HEK293 (cell line): ENCODE data around the gene TBX10.

Experiments used
- ATF2 ChIP-seq: fragments of 450-650 bp; formaldehyde crosslinking; IDR thresholded peaks from 2 replicates; pipeline ENCODE4 v1.5.1; 2016; ENCODE audit warnings: missing biosample characterization, missing genetic modification characterization, low read depth
- KLF10 ChIP-seq: fragments of 450-650 bp; IDR thresholded peaks from 2 replicates; pipeline ENCODE4 v1.5.1; 2018; ENCODE audit warnings: missing biosample characterization, mild to moderate bottlenecking, missing genetic modification characterization
- KLF16 ChIP-seq: fragments of 450-650 bp; formaldehyde crosslinking; IDR thresholded peaks from 2 replicates; pipeline ENCODE4 v1.5.1; 2017; ENCODE audit warnings: missing biosample characterization, missing genetic modification characterization
- YY1 ChIP-seq: fragments of 450-650 bp; formaldehyde crosslinking; IDR thresholded peaks from 2 replicates; pipeline ENCODE4 v1.5.1; 2018; ENCODE audit warnings: missing biosample characterization, missing genetic modification characterization
- ZBTB49 ChIP-seq: fragments of 450-650 bp; formaldehyde crosslinking; IDR thresholded peaks from 2 replicates; pipeline ENCODE4 v1.5.1; 2016; ENCODE audit warnings: missing biosample characterization, missing genetic modification characterization, low read depth
- ZBTB7A ChIP-seq: fragments of 450-650 bp; formaldehyde crosslinking; IDR thresholded peaks from 2 replicates; pipeline ENCODE4 v1.5.1; 2016; ENCODE audit warnings: low read depth, missing biosample characterization, missing genetic modification characterization
- ZNF146 ChIP-seq: fragments of 450-650 bp; formaldehyde crosslinking; IDR thresholded peaks from 2 replicates; pipeline ENCODE4 v1.5.1; 2016; ENCODE audit warnings: missing biosample characterization, missing genetic modification characterization
- ZNF248 ChIP-seq: fragments of 450-650 bp; formaldehyde crosslinking; IDR thresholded peaks from 2 replicates; pipeline ENCODE4 v1.5.1; 2017; ENCODE audit warnings: missing biosample characterization, missing genetic modification characterization
- ZNF416 ChIP-seq: fragments of 450-650 bp; formaldehyde crosslinking; IDR thresholded peaks from 2 replicates; pipeline ENCODE4 v1.5.1; 2016; ENCODE audit warnings: missing biosample characterization, missing genetic modification characterization
- ZNF580 ChIP-seq: fragments of 450-650 bp; formaldehyde crosslinking; IDR thresholded peaks from 2 replicates; pipeline ENCODE4 v1.5.1; 2016; ENCODE audit warnings: missing biosample characterization, missing genetic modification characterization
- ZNF843 ChIP-seq: fragments of 450-650 bp; formaldehyde crosslinking; IDR thresholded peaks from 2 replicates; pipeline ENCODE4 v1.5.1; 2016; ENCODE audit warnings: missing biosample characterization, missing genetic modification characterization
- TF ChIP-seq, protein P1 (sequence below): fragments of 450-650 bp; formaldehyde crosslinking; IDR thresholded peaks from 2 replicates; pipeline ENCODE4 v1.5.1; 2017; ENCODE audit warnings: missing biosample characterization, missing genetic modification characterization
- TF ChIP-seq, protein P2 (sequence below): fragments of 450-650 bp; formaldehyde crosslinking; IDR thresholded peaks from 2 replicates; pipeline ENCODE4 v1.5.1; 2016; ENCODE audit warnings: missing biosample characterization, missing genetic modification characterization

DNA sequence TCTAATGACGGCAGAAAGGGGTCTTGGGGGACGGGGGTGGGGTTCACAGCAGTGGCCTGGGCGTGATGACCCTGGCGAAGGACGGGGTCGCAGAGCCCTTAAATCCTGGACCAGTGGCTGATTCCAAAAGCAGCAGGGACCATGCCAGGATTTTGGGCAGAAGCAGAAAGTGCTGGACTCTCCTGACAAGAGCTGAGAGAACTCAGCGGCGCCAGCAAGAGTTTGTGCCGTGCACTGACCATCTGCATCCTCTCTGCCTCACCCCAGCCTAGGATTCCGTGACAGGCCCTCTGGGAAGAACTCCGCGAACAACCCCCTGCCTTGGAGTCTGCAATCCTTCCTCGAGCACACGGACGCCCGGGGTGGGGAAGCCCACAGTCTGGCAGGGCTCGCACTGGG is 33.5 kb downstream of the TBX10 start:
- TF ChIP-seq, protein P1, sequence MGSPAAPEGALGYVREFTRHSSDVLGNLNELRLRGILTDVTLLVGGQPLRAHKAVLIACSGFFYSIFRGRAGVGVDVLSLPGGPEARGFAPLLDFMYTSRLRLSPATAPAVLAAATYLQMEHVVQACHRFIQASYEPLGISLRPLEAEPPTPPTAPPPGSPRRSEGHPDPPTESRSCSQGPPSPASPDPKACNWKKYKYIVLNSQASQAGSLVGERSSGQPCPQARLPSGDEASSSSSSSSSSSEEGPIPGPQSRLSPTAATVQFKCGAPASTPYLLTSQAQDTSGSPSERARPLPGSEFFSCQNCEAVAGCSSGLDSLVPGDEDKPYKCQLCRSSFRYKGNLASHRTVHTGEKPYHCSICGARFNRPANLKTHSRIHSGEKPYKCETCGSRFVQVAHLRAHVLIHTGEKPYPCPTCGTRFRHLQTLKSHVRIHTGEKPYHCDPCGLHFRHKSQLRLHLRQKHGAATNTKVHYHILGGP: no peak
- no peak for TF ChIP-seq ZNF416 (tag by site-specific recombination)
- TF ChIP-seq KLF16 (tag by site-specific recombination): no peak
- TF ChIP-seq ZNF248: no peak
- no peak for TF ChIP-seq ATF2 (tag by site-specific recombination)
- TF ChIP-seq ZNF146 (tag by site-specific recombination): no peak
- no peak for TF ChIP-seq ZBTB7A (tag by site-specific recombination)
- TF ChIP-seq, protein P2, sequence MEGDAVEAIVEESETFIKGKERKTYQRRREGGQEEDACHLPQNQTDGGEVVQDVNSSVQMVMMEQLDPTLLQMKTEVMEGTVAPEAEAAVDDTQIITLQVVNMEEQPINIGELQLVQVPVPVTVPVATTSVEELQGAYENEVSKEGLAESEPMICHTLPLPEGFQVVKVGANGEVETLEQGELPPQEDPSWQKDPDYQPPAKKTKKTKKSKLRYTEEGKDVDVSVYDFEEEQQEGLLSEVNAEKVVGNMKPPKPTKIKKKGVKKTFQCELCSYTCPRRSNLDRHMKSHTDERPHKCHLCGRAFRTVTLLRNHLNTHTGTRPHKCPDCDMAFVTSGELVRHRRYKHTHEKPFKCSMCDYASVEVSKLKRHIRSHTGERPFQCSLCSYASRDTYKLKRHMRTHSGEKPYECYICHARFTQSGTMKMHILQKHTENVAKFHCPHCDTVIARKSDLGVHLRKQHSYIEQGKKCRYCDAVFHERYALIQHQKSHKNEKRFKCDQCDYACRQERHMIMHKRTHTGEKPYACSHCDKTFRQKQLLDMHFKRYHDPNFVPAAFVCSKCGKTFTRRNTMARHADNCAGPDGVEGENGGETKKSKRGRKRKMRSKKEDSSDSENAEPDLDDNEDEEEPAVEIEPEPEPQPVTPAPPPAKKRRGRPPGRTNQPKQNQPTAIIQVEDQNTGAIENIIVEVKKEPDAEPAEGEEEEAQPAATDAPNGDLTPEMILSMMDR (tag by site-specific recombination): no peak
- TF ChIP-seq ZNF580 (tag by site-specific recombination): no peak
- TF ChIP-seq YY1 (tag by site-specific recombination): no peak
- TF ChIP-seq ZNF843 (tag by site-specific recombination): no peak
- TF ChIP-seq ZBTB49: no peak
- no peak for TF ChIP-seq KLF10 (tag by site-specific recombination)
